DOHH2 (cell line): ENCODE data around the gene PRKCH.
A peak's percentile ranks its signal among the peaks of the same experiment; 100 is the strongest.

Experiments used
- H3F3A ChIP-seq: fragments of 200-600 bp; sonication (generic), shearing (Covaris generic); 2 replicates; pipeline ENCODE4 v1.6.0; 2016; ENCODE audit warnings: antibody characterized with exemption, mild to moderate bottlenecking; ENCODE audit not compliant: control insufficient read depth, insufficient read depth
- H3K27ac ChIP-seq: fragments of 200-600 bp; sonication (generic); 2 replicates; pipeline ENCODE4 v1.5.1; 2014; ENCODE audit warnings: low read depth, mild to moderate bottlenecking, low read length, moderate library complexity
- H3K27me3 ChIP-seq: fragments of 200-600 bp; sonication (generic); 2 replicates; pipeline ENCODE4 v1.6.1; 2014; ENCODE audit warnings: mild to moderate bottlenecking, low read length, mixed read lengths; ENCODE audit not compliant: control insufficient read depth
- H3K36me3 ChIP-seq: fragments of 200-600 bp; sonication (generic); 2 replicates; pipeline ENCODE4 v1.6.1; 2014; ENCODE audit warnings: mild to moderate bottlenecking, low read length, moderate library complexity, mixed read lengths; ENCODE audit not compliant: control insufficient read depth
- H3K4me1 ChIP-seq: fragments of 200-600 bp; sonication (generic); 2 replicates; pipeline ENCODE4 v1.6.1; 2014; ENCODE audit warnings: mild to moderate bottlenecking, low read length, mixed read lengths; ENCODE audit not compliant: control insufficient read depth
- H3K4me2 ChIP-seq: fragments of 200-600 bp; sonication (generic); 2 replicates; pipeline ENCODE4 v1.6.0; 2014; ENCODE audit warnings: mild to moderate bottlenecking, low read length, moderate library complexity
- H3K4me3 ChIP-seq: fragments of 200-600 bp; sonication (generic); 2 replicates; pipeline ENCODE4 v1.5.1; 2014; ENCODE audit warnings: mild to moderate bottlenecking, low read length, mixed read lengths
- H3K79me2 ChIP-seq: fragments of 200-600 bp; sonication (generic); 2 replicates; pipeline ENCODE4 v1.6.1; 2014; ENCODE audit warnings: mild to moderate bottlenecking, low read length, mixed read lengths; ENCODE audit not compliant: control insufficient read depth
- H3K9me2 ChIP-seq: fragments of 200-600 bp; sonication (generic); replicated peaks from 2 replicates; pipeline ENCODE4 v1.6.1; 2014; ENCODE audit warnings: mild to moderate bottlenecking, low read length, mixed read lengths; ENCODE audit not compliant: control insufficient read depth
- H3K9me3 ChIP-seq: fragments of 200-600 bp; sonication (generic); 2 replicates; pipeline ENCODE4 v1.6.1; 2014; ENCODE audit warnings: antibody characterized with exemption, low read length, mixed read lengths; ENCODE audit not compliant: control insufficient read depth, insufficient read depth
- H4K20me1 ChIP-seq: fragments of 200-600 bp; sonication (generic); 2 replicates; pipeline ENCODE4 v1.6.0; 2014; ENCODE audit warnings: low read depth, mild to moderate bottlenecking, antibody characterized with exemption, low read length, moderate library complexity; ENCODE audit not compliant: control insufficient read depth, insufficient read depth
- EZH2phosphoT487 ChIP-seq: fragments of 200-600 bp; sonication (generic); IDR thresholded peaks from 2 replicates; pipeline ENCODE4 v1.6.1; 2017; ENCODE audit warnings: borderline replicate concordance, mild to moderate bottlenecking, antibody characterized with exemption, low read length, moderate library complexity, mixed read lengths
- TF ChIP-seq, protein P1 (sequence below): fragments of 200-600 bp; sonication (generic); IDR thresholded peaks from one replicate; pipeline ENCODE4 v1.5.1; 2014; ENCODE audit warnings: antibody characterized with exemption, mild to moderate bottlenecking, low read depth, low read length; ENCODE audit not compliant: poor library complexity, severe bottlenecking

PRKCH gene

GRCh38 chr14:61565181-61565580 is 243.8 kb downstream of the PRKCH start:
- no peaks in the 10 kb centered on the region for H3K9me2 ChIP-seq
- no peaks in the 10 kb centered on the region for H3K9me3 ChIP-seq
- no peak overlapping the region for H3K27ac ChIP-seq
- H3K79me2 ChIP-seq, result no peaks in the 10 kb centered on the region
- H4K20me1 ChIP-seq, result no peaks in the 10 kb centered on the region
- no peak overlapping the region for H3K4me3 ChIP-seq
- no peak overlapping the region for H3K4me2 ChIP-seq
- TF ChIP-seq EZH2phosphoT487, result no peak
- TF ChIP-seq, protein P1, sequence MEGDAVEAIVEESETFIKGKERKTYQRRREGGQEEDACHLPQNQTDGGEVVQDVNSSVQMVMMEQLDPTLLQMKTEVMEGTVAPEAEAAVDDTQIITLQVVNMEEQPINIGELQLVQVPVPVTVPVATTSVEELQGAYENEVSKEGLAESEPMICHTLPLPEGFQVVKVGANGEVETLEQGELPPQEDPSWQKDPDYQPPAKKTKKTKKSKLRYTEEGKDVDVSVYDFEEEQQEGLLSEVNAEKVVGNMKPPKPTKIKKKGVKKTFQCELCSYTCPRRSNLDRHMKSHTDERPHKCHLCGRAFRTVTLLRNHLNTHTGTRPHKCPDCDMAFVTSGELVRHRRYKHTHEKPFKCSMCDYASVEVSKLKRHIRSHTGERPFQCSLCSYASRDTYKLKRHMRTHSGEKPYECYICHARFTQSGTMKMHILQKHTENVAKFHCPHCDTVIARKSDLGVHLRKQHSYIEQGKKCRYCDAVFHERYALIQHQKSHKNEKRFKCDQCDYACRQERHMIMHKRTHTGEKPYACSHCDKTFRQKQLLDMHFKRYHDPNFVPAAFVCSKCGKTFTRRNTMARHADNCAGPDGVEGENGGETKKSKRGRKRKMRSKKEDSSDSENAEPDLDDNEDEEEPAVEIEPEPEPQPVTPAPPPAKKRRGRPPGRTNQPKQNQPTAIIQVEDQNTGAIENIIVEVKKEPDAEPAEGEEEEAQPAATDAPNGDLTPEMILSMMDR, result no peak
- H3K4me1 ChIP-seq, result peaks cover 94% of the 10 kb centered on the region
- H3K27me3 ChIP-seq, result no peaks in the 10 kb centered on the region
- no peaks in the 10 kb centered on the region for H3F3A ChIP-seq
- no peaks in the 10 kb centered on the region; the same call in 1 of the 2 replicates for H3K36me3 ChIP-seq

GRCh38 chr14:61565836-61566536 is 244.6 kb downstream of the PRKCH start:
- Histone ChIP-seq H3K36me3 (no peaks in the 10 kb centered on the region; the same call in 1 of the 2 replicates), H3K27ac (no peak overlapping the region), H3K4me1 (peaks cover 95% of the 10 kb centered on the region), H3K27me3 (no peaks in the 10 kb centered on the region), H3K4me2 (no peak overlapping the region), H3K4me3 (no peak overlapping the region), H4K20me1 (no peaks in the 10 kb centered on the region), H3K9me3 (no peaks in the 10 kb centered on the region), H3K9me2 (no peaks in the 10 kb centered on the region), H3F3A (no peaks in the 10 kb centered on the region; the same call in 1 of the 2 replicates), H3K79me2 (no peaks in the 10 kb centered on the region)
- TF ChIP-seq, protein P1, result no peak
- no peak for TF ChIP-seq EZH2phosphoT487

DNA sequence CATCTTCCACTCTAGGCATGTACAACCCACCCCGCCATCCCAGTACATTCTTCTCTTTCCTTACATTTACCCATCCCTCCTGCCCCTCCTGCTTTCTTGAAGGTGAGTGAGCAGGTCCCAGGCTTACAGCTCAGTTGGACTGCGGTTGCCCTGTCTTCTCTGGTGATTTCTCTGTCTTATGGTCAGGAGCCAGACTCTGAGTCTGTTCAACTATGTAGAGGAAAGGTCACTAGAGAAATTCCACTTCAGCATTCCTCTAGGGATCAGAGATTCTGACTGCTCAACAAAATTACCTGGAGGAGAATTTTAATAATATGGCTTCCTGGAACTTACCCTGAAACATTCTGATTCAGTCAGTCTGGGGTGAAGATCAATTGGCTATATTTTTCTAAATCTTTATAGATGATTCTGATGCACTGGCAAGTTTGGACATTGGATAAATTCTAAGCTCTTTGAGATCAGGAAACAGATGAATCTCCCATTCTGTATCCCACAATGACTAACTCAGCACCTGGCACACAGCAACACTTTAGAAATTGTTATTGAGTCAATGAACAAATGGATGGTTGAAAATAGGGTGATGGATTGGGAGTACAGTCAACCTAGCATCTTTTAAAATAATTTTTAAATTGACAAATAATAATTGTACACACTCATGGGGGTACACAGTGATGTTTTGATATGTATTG is 245.3 kb downstream of the PRKCH start:
- Histone ChIP-seq H3K9me3 (no peaks in the 10 kb centered on the region), H3K36me3 (no peaks in the 10 kb centered on the region; the same call in 1 of the 2 replicates), H3K4me1 (peaks cover 94% of the 10 kb centered on the region), H3K4me2 (no peak overlapping the region), H3K79me2 (no peaks in the 10 kb centered on the region), H3K9me2 (no peaks in the 10 kb centered on the region), H4K20me1 (no peaks in the 10 kb centered on the region), H3K27me3 (no peaks in the 10 kb centered on the region), H3K27ac (peak overlapping the region; percentile 94; the same call in 1 of the 2 replicates), H3K4me3 (no peak overlapping the region), H3F3A (no peaks in the 10 kb centered on the region; the same call in 1 of the 2 replicates)
- no peak for TF ChIP-seq EZH2phosphoT487
- TF ChIP-seq, protein P1, result no peak
